Neural progenitor cell (in vitro differentiated cells): ENCODE measurements around the gene ZNF284. TPM values are rescaled to one million over a fixed set of nuclear protein-coding genes. Genes with fewer than 3 reads are reported as not detected.

Experiments
- small RNA-seq: library from RNA; depleted of rRNA; stranded (forward); fragments of <200 nt; gene quantifications from one replicate; pipeline ENCODE3, GENCODE V24; 2015
- total RNA-seq: library from RNA; depleted of rRNA; stranded (reverse); fragments of >200 nt; gene quantifications from 2 replicates; pipeline ENCODE4 v1.2.3, GENCODE V29; 2015; ENCODE audit warnings: low replicate concordance

ZNF284 gene
- total RNA-seq, 1 donor from 2014 or later = 5.6 TPM

Small RNAs within 50 kb of the gene (small RNA-seq; reads per million reads assigned to genes)
- not detected for gene RNU6-902P

Other genes starting within 250 kb of the ZNF284 start
- 13.4 and 19.8 TPM in 2 replicates for gene ZNF283, start 244.8 kb upstream of the ZNF284 start, total RNA-seq
- gene ZNF404, start 188.2 kb upstream of the ZNF284 start, total RNA-seq = 4.9 and 5.2 TPM in 2 replicates
- gene ZNF45, start 136.9 kb upstream of the ZNF284 start, total RNA-seq = 13.1 and 16.1 TPM in 2 replicates
- 12.2 and 14.0 TPM in 2 replicates for gene ZNF221, start 120.9 kb upstream of the ZNF284 start, total RNA-seq
- gene ZNF155, start 88.0 kb upstream of the ZNF284 start, total RNA-seq = 13.5 and 20.2 TPM in 2 replicates
- gene ZNF230, start 69.2 kb upstream of the ZNF284 start, total RNA-seq = 3.9 and 4.7 TPM in 2 replicates
- gene ZNF222, start 46.8 kb upstream of the ZNF284 start, total RNA-seq = 8.0 and 12.9 TPM in 2 replicates
- 12.2 and 21.1 TPM in 2 replicates for gene ZNF223, start 20.1 kb upstream of the ZNF284 start, total RNA-seq
- 27.2 and 28.7 TPM in 2 replicates for gene ZNF224, start 22.2 kb downstream of the ZNF284 start, total RNA-seq
- gene ZNF225, start 41.2 kb downstream of the ZNF284 start, total RNA-seq = 6.2 and 11.2 TPM in 2 replicates
- 10.9 and 14.1 TPM in 2 replicates for gene ZNF234, start 69.4 kb downstream of the ZNF284 start, total RNA-seq
- 34.3 and 39.6 TPM in 2 replicates for gene ZNF226, start 92.9 kb downstream of the ZNF284 start, total RNA-seq
- 37.3 and 45.0 TPM in 2 replicates for gene ZNF227, start 140.4 kb downstream of the ZNF284 start, total RNA-seq
- 1.2 and 3.1 TPM in 2 replicates for gene ZNF233, start 187.7 kb downstream of the ZNF284 start, total RNA-seq
- gene ZNF235, start 232.9 kb downstream of the ZNF284 start, total RNA-seq = 8.1 and 9.6 TPM in 2 replicates